ENCODE measurements around the gene TMEM94. TPM values are rescaled to one million over a fixed set of nuclear protein-coding genes. Genes with fewer than 3 reads are reported as not detected.

Gene TMEM94
- total and polyA plus RNA-seq, 2 of the 8 experiments (the other 6 are each of a cell fraction or from before 2014, with no cell fraction given): 54.8 to 69.9 TPM

DNA sequence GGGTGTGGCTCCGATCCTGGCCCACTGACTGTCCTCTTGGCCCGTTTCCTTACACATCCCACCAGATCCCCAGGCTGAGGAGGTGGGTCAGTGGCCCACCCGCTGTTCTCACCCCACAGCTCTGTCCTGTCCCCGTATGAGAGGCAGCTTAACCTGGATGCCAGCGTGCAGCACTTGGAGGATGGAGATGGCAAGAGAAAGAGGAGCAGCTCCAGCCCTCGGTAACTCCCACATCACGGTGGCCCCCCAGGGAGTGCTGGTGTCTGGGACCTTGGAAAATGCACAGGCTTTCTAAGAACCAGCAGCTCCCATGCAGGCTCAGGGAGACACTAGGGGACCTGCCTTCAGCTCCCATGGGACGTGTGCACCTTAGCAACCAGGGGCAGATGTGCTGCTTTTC is 64.9 kb downstream of the TMEM94 start:
- Histone ChIP-seq H3K79me2 (ENCODE audit: control insufficient read depth in 1 of 2, insufficient read depth in 2 of 2, low read length in 2 of 2) (no peaks in the 10 kb centered on the region), H3K56ac (replicated peaks; ENCODE audit: insufficient read length, low read depth, low read length) (no peak overlapping the region), H3K4me2 (ENCODE audit: insufficient read depth in 1 of 2, low read depth in 2 of 2, low read length in 2 of 2) (no peak overlapping the region), H3K4me1 (replicated peaks in 1 of 4; ENCODE audit: control insufficient read depth in 3 of 4, insufficient read depth in 4 of 4, low read length in 3 of 4) (peaks cover 0 to 13% (median 7%) of the 10 kb centered on the region in 4 experiments; a peak in 6 of 7 replicates), H3K23ac (ENCODE audit: insufficient read length) (no peak overlapping the region), H4K8ac (ENCODE audit: extremely low read depth, insufficient read depth, low read length) (no peak overlapping the region), H2BK5ac (ENCODE audit: low read depth, low read length) (no peak overlapping the region), H3K27me3 (replicated peaks in 1 of 4; ENCODE audit: control insufficient read depth in 3 of 4, extremely low read depth in 1 of 4, insufficient read depth in 3 of 4, low read length in 3 of 4) (no peaks in the 10 kb centered on the region; a peak in 1 of 7 replicates), H4K20me1 (replicated peaks in 1 of 2; ENCODE audit: control insufficient read depth in 1 of 2, insufficient read depth in 2 of 2, low read length in 2 of 2) (peaks cover 2 to 24% of the 10 kb centered on the region in 2 experiments), H3K23me2 (ENCODE audit: low read depth, low read length) (peaks cover 13% of the 10 kb centered on the region), H4K5ac (ENCODE audit: insufficient read length, low read depth, low read length) (no peak overlapping the region), H3K36me3 (ENCODE audit: control insufficient read depth in 2 of 4, insufficient read depth in 4 of 4, low read length in 3 of 4) (peaks cover 0 to 34% (median 8%) of the 10 kb centered on the region in 4 experiments; a peak in 6 of 8 replicates), H3K14ac (ENCODE audit: insufficient read length) (no peak overlapping the region), H4K91ac (replicated peaks; ENCODE audit: insufficient read length, low read length) (no peak overlapping the region), H2BK12ac (ENCODE audit: low read depth, low read length) (no peak overlapping the region), H2BK120ac (replicated peaks; ENCODE audit: low read depth, low read length) (no peak overlapping the region), H2AK5ac (ENCODE audit: low read depth, low read length) (no peak overlapping the region), H2BK20ac (ENCODE audit: low read length) (no peak overlapping the region), H3K4ac (replicated peaks; ENCODE audit: insufficient read length, low read depth, low read length) (no peak overlapping the region), H3K79me1 (ENCODE audit: low read depth, low read length) (no peaks in the 10 kb centered on the region), H3K27ac (ENCODE audit: low read depth, low read length) (no peak overlapping the region), H2BK15ac (ENCODE audit: low read length) (no peak overlapping the region), H3K18ac (ENCODE audit: extremely low read depth, low read length) (no peak overlapping the region), H3K4me3 (ENCODE audit: extremely low read depth in 1 of 4, insufficient read depth in 2 of 4, low read depth in 3 of 4, low read length in 4 of 4) (no peak overlapping the region), H3K9me3 (ENCODE audit: insufficient read depth in 2 of 2, low read depth in 1 of 2, low read length in 1 of 2) (no peaks in the 10 kb centered on the region), H3K9ac (replicated peaks in 1 of 4; ENCODE audit: extremely low read depth in 1 of 4, low read depth in 3 of 4, low read length in 3 of 4) (no peak overlapping the region), H2AFZ (ENCODE audit: low read length) (no peak overlapping the region)
- TF ChIP-seq RAD21 (IDR thresholded peaks at IDR 0.05 in 1 of 2, conservative IDR thresholded peaks at IDR 0.05 in 1 of 2; ENCODE audit: low read depth in 2 of 2, low read length in 2 of 2): no peak
- no peak for TF ChIP-seq EGR1 (IDR thresholded peaks at IDR 0.05; ENCODE audit: borderline replicate concordance, low read depth, low read length)
- no peak for TF ChIP-seq NRF1 (IDR thresholded peaks at IDR 0.05; ENCODE audit: low read depth, low read length)
- TF ChIP-seq TBP (IDR thresholded peaks at IDR 0.05; ENCODE audit: low read depth, low read length): no peak
- no peak for TF ChIP-seq RXRA (IDR thresholded peaks at IDR 0.05; ENCODE audit: insufficient read depth, low read depth, low read length)
- DNase-seq (ENCODE audit: low read depth in 1 of 2, low spot score in 2 of 2) (no peak), FAIRE-seq (no peak)
- ChIA-PET CTCF (ENCODE audit: partially characterized antibody) (interaction anchor here (0.6 to 1.7 kb wide), 6 partner anchors 15 to 93 kb away, joined by 3 to 6 read pairs (median 3); no protein-coding TSS in a partner anchor), POLR2A (ENCODE audit: partially characterized antibody) (interaction anchor here (0.5 to 1.0 kb wide), 2 partner anchors 66 to 271 kb away, joined by 3 read pairs; partner anchors contain the start of gene TMEM94)
- 92% methylated on average over 8 of the region's 8 CpGs; no CpG with 5 or more reads in 1 of the 2 experiments for WGBS, 2 experiments (ENCODE audit: extremely low coverage in 1 of 2, insufficient coverage in 1 of 2, insufficient read length in 1 of 2, insufficient replicate concordance in 2 of 2, low coverage in 1 of 2, low lambda C conversion rate in 2 of 2, missing lambda C conversion rate in 1 of 2)

All from H1 (cell line).